Caco-2 (cell line): Measurements from ENCODE around the gene GPC5. TPM values are rescaled to one million over a fixed set of nuclear protein-coding genes. Genes with fewer than 3 reads are reported as not detected.

ENCODE experiments used
- BruUV-seq: library from RNA; stranded (reverse); fragments of 400-500 nt; replicated peaks from 2 replicates; lab custom pipeline; 2021; lab: Mats Ljungman, UMichigan
- CTCF ChIA-PET: fragments of 300-600 bp; sonication (Branson Sonifier 250); formaldehyde crosslinking; loops from one replicate; lab custom pipeline; 2022; ENCODE audit warnings: antibody characterized with exemption; lab: Charles Lee
- POLR2A ChIA-PET: fragments of 300-600 bp; sonication (Branson Sonifier 250); formaldehyde crosslinking; loops from one replicate; lab custom pipeline; 2022; ENCODE audit warnings: antibody characterized with exemption; lab: Charles Lee
- DNase-seq, 2 experiments: peaks; one replicate each; pipeline versions ENCODE4 v3.0.0 to v3.0.0-alpha.2; 2020 to 2022
- H3K27me3 ChIP-seq: replicated peaks from 2 replicates; pipeline ENCODE4 v1.6.0; 2011; ENCODE audit warnings: low read length; ENCODE audit not compliant: control insufficient read depth, insufficient read depth
- H3K36me3 ChIP-seq: 2 replicates; pipeline ENCODE4 v1.5.1; 2011; ENCODE audit warnings: low read length; ENCODE audit not compliant: control insufficient read depth, insufficient read depth
- H3K4me1 ChIP-seq: fragments of 250-450 bp; sonication (Bioruptor Pico); 2 replicates; pipeline ENCODE4 v1.5.1; 2020; ENCODE audit warnings: mild to moderate bottlenecking
- H3K4me3 ChIP-seq: 2 replicates; pipeline ENCODE4 v1.5.1; 2011; ENCODE audit warnings: low read depth, mild to moderate bottlenecking, control low read depth, low read length
- H3K9me3 ChIP-seq: fragments of 250-450 bp; sonication (Bioruptor Pico); 2 replicates; pipeline ENCODE4 v1.5.1; 2020; ENCODE audit warnings: mild to moderate bottlenecking, moderate library complexity
- H3K27ac Mint-ChIP-seq: one replicate; pipeline ENCODE4 v1.8.0; 2022; ENCODE audit warnings: mixed read lengths; ENCODE audit not compliant: unreplicated experiment
- H3K27me3 Mint-ChIP-seq: one replicate; pipeline ENCODE4 v1.8.0; 2022; ENCODE audit warnings: mixed read lengths; ENCODE audit not compliant: insufficient read depth, unreplicated experiment
- H3K36me3 Mint-ChIP-seq: one replicate; pipeline ENCODE4 v1.8.0; 2022; ENCODE audit warnings: mild to moderate bottlenecking, mixed read lengths; ENCODE audit not compliant: insufficient read depth, unreplicated experiment
- H3K4me1 Mint-ChIP-seq: one replicate; pipeline ENCODE4 v1.8.0; 2022; ENCODE audit warnings: low read depth, mixed read lengths; ENCODE audit not compliant: unreplicated experiment
- H3K4me3 Mint-ChIP-seq: one replicate; pipeline ENCODE4 v1.8.0; 2022; ENCODE audit warnings: mild to moderate bottlenecking, moderate library complexity, mixed read lengths; ENCODE audit not compliant: unreplicated experiment
- H3K9me3 Mint-ChIP-seq: one replicate; pipeline ENCODE4 v1.8.0; 2022; ENCODE audit warnings: mixed read lengths; ENCODE audit not compliant: unreplicated experiment
- intact Hi-C: fragments of 100-400 bp; cut with micrococcal nuclease; formaldehyde crosslinking; loops from one replicate; pipeline ENCODE4 v1.10.0; 2022; ENCODE audit not compliant: unreplicated experiment
- total RNA-seq: library from RNA; stranded (reverse); gene quantifications from 2 replicates; pipeline ENCODE4 v1.2.3, GENCODE V29; 2022
- TF ChIP-seq, protein P1 (sequence below), 2 experiments: fragments of 200-600 bp in 1 of 2; IDR thresholded peaks; 1 replicate in 1 of 2; 2 replicates in 1 of 2; pipeline versions ENCODE4 v1.5.1 to v1.8.0; 2011 to 2022; ENCODE audit warnings: antibody characterized with exemption in 1 of 2, control low read depth in 1 of 2, inconsistent platforms in 1 of 2, low read depth in 1 of 2, low read length in 1 of 2, mild to moderate bottlenecking in 1 of 2, moderate library complexity in 1 of 2; ENCODE audit not compliant: insufficient read depth in 1 of 2, severe bottlenecking in 1 of 2, unreplicated experiment in 1 of 2

GPC5 gene
- total RNA-seq, 1 experiment from 2014 or later, result 4.1 TPM

DNA sequence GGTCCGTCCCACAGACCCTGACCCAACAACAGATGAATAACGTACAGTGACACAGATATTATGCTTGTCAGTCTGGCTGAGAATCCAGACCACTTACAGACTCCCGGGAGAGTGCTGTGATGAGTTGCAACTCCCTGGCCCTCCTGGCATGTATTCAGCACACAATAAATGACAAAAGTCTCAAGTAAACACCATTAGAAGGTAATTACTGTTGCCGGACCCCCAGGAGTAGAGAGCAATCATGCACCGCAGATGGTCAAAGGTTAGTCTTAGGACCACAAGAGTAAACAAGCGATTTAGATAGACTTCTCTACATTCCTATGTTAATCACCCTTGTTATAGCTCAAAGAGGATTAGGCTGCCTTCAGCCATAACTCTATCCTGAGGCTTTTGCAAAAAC, 1101.8 kb downstream of the GPC5 start:
- H3K4me1 Mint-ChIP-seq, result peaks cover 41% of the 10 kb centered on the region
- Histone ChIP-seq H3K27me3 (no peaks in the 10 kb centered on the region), H3K4me1 (peaks cover 18% of the 10 kb centered on the region), H3K36me3 (no peaks in the 10 kb centered on the region), H3K4me3 (no peak overlapping the region), H3K9me3 (no peaks in the 10 kb centered on the region)
- no peaks in the 10 kb centered on the region for H3K36me3 Mint-ChIP-seq
- H3K4me3 Mint-ChIP-seq, result peak overlapping the region; percentile 4
- CTCF ChIA-PET, result no interaction called here
- peak overlapping the region; percentile 69 for H3K27ac Mint-ChIP-seq
- H3K27me3 Mint-ChIP-seq, result no peaks in the 10 kb centered on the region
- TF ChIP-seq, protein P1, sequence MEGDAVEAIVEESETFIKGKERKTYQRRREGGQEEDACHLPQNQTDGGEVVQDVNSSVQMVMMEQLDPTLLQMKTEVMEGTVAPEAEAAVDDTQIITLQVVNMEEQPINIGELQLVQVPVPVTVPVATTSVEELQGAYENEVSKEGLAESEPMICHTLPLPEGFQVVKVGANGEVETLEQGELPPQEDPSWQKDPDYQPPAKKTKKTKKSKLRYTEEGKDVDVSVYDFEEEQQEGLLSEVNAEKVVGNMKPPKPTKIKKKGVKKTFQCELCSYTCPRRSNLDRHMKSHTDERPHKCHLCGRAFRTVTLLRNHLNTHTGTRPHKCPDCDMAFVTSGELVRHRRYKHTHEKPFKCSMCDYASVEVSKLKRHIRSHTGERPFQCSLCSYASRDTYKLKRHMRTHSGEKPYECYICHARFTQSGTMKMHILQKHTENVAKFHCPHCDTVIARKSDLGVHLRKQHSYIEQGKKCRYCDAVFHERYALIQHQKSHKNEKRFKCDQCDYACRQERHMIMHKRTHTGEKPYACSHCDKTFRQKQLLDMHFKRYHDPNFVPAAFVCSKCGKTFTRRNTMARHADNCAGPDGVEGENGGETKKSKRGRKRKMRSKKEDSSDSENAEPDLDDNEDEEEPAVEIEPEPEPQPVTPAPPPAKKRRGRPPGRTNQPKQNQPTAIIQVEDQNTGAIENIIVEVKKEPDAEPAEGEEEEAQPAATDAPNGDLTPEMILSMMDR (IDR thresholded peaks at IDR 0.05; ENCODE audit: insufficient read depth in 1 of 2, low read depth in 1 of 2, low read length in 1 of 2, severe bottlenecking in 1 of 2, unreplicated experiment in 1 of 2), result no peak
- H3K9me3 Mint-ChIP-seq, result peaks cover 18% of the 10 kb centered on the region
- intact Hi-C loops, result loop anchor here (1.0 to 2.0 kb wide), 2 partner anchors 27 kb away; no protein-coding TSS in a partner anchor
- POLR2A ChIA-PET, result no interaction called here
- DNase-seq, result peak; percentile 51 to 74
- BruUV-seq, result no TSS peak

DNA sequence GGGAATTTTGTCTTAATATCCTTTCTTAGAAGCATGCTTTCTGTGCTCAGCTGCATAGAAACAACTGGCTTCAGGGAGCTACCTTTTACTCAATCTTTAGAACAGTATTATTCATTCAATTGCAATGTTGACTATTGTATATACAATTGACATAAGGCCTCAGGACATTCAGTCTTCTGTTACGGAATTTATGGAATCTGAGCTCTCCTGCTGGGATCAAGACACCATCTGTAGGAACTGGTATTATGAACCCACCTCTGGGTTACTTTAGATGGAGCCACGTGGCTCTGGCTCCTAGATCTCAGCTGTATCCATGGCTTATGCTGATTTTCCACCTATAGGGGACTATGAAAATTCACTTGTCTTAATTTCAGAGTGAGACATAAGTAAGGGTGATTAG, 1112.0 kb downstream of the GPC5 start:
- Mint-ChIP-seq H3K9me3 (no peaks in the 10 kb centered on the region), H3K27ac (no peak overlapping the region)
- no peak for DNase-seq

DNA sequence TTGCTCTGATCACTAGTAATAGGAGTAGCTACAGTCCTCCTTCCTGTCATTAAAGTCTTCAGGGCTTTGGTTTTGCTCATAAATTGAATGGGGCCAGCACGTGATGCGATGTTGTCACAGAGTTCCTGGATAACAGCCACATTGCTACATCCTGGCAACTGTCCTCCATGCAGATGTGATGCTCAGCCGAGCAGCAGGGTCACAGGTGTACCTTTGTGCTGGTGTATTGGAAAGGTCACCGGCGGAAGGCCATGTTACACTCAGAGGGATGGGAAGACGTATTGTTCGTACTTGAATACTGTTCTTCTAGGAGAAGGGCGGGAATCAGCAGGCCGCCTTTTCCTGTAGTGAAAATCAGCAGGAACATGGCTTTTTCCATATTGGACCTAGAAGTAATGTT, 1114.4 kb downstream of the GPC5 start:
- H3K9me3 Mint-ChIP-seq, result peaks cover 3% of the 10 kb centered on the region

More for the DNA sequence above, 1112.0 kb downstream of the GPC5 start:
- no peaks in the 10 kb centered on the region for H3K9me3 ChIP-seq
- H3K4me1 ChIP-seq, result peaks cover 21% of the 10 kb centered on the region
- H3K4me1 Mint-ChIP-seq, result peaks cover 9% of the 10 kb centered on the region
- no peaks in the 10 kb centered on the region for H3K27me3 ChIP-seq
- TF ChIP-seq, protein P1 (IDR thresholded peaks at IDR 0.05; ENCODE audit: insufficient read depth in 1 of 2, low read depth in 1 of 2, low read length in 1 of 2, severe bottlenecking in 1 of 2, unreplicated experiment in 1 of 2), result no peak
- H3K27me3 Mint-ChIP-seq, result no peaks in the 10 kb centered on the region
- intact Hi-C loops, result loop anchor here (1.0 kb wide), 1 partner anchor 33 kb away; no protein-coding TSS in a partner anchor
- ChIA-PET POLR2A (no interaction called here), CTCF (no interaction called here)
- H3K4me3 ChIP-seq, result no peak overlapping the region
- no peak overlapping the region for H3K4me3 Mint-ChIP-seq
- no peaks in the 10 kb centered on the region for H3K36me3 Mint-ChIP-seq
- no TSS peak for BruUV-seq
- no peaks in the 10 kb centered on the region for H3K36me3 ChIP-seq

More for the DNA sequence above, 1114.4 kb downstream of the GPC5 start:
- Histone ChIP-seq H3K4me3 (no peak overlapping the region), H3K4me1 (peaks cover 21% of the 10 kb centered on the region), H3K27me3 (no peaks in the 10 kb centered on the region), H3K9me3 (peaks cover 2% of the 10 kb centered on the region; the same call in 1 of the 2 replicates), H3K36me3 (no peaks in the 10 kb centered on the region)
- TF ChIP-seq, protein P1 (IDR thresholded peaks at IDR 0.05; ENCODE audit: insufficient read depth in 1 of 2, low read depth in 1 of 2, low read length in 1 of 2, severe bottlenecking in 1 of 2, unreplicated experiment in 1 of 2), result no peak
- BruUV-seq, result no TSS peak
- DNase-seq, result no peak
- no peak overlapping the region for H3K27ac Mint-ChIP-seq
- H3K36me3 Mint-ChIP-seq, result no peaks in the 10 kb centered on the region
- peaks cover 9% of the 10 kb centered on the region for H3K4me1 Mint-ChIP-seq
- no peaks in the 10 kb centered on the region for H3K27me3 Mint-ChIP-seq
- intact Hi-C loops, result no loop called here
- ChIA-PET CTCF (no interaction called here), POLR2A (no interaction called here)
- no peak overlapping the region for H3K4me3 Mint-ChIP-seq
